ENCODE results near the gene YIF1A. TPM values are rescaled to one million over a fixed set of nuclear protein-coding genes. Genes with fewer than 3 reads are reported as not detected.
"Not testable (repeated sequence)": the region's sequence is repeated elsewhere in the genome, so short reads cannot be mapped to it uniquely, and the experiment has no call there.

The YIF1A gene
- total RNA-seq, 4 donors from 2014 or later = 55.3 to 76.2 (median 74.1) TPM

DNA sequence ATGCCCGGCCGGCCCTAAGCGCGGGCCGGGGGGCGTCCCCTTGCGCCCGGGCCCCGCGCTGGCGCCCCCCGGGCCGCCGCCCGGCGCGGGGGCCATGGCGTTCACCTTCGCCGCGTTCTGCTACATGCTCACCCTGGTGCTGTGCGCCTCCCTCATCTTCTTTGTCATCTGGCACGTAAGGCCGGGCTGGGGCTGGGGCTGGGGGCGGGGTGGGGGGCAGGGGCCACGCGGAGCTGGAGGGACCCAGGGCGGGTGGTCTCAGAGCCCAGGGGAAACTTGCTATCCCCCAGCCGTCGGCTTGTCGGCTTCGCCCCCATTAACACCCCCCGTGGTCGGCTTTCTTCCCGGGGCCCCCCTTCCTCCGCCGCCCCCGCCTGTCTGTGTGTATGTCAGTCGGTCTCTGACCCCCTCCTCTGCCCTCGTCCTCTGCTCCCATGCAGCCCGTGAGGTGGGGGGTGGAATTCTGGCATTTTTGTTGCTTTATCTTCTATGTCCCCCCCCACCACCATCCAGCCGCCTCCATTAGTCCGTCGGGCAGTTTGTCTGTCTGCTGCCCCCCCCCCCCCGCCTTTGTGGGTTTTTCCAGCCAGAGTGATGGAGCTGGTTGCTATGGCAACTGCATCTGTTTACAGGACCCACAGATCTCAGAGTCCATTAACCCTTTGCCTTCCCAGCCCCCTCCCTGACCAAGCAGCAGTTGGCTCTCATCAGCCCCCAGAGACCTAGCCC, 10.4 kb downstream of the YIF1A start:
- WGBS, 2 donors = 6 to 8% methylated on average over 20 to 23 of the region's 45 CpGs
- H3K4me3 ChIP-seq (ENCODE audit: low read depth, poor library complexity, severe bottlenecking) = no peak overlapping the region
- no peak for DNase-seq (ENCODE audit: low spot score in 2 of 2)
- intact Hi-C loops (cut with DNase I; ENCODE audit: low total_unique reads) = no loop called here
- TF ChIP-seq CTCF (IDR thresholded peaks at IDR 0.05) (no peak), POLR2A (IDR thresholded peaks at IDR 0.05) (no peak)

- no peak for TF ChIP-seq CTCF (IDR thresholded peaks at IDR 0.05)
- no peak for TF ChIP-seq POLR2A (IDR thresholded peaks at IDR 0.05)
- WGBS, 2 donors = 7 to 8% methylated on average over 19 to 55 of the region's 84 CpGs
- H3K4me3 ChIP-seq (ENCODE audit: low read depth, poor library complexity, severe bottlenecking) = no peak within 1 kb of the TSS
- intact Hi-C loops (cut with DNase I; ENCODE audit: low total_unique reads) = no loop called here
- DNase-seq (ENCODE audit: low spot score in 2 of 2) = no peak
Observed at GRCh38 chr11:66277471-66278362, 11.2 kb downstream of the YIF1A start, which contains the start of gene CNIH2. CNIH2 (plus strand) TSS chr11:66278175; CDS start chr11:66278457, 282 bp downstream.

GRCh38 chr11:66277064-66277463, 11.9 kb downstream of the YIF1A start:
- intact Hi-C loops (cut with DNase I; ENCODE audit: low total_unique reads); DNase-seq (ENCODE audit: low spot score in 2 of 2); H3K4me3 ChIP-seq (ENCODE audit: low read depth, poor library complexity, severe bottlenecking): not testable (repeated sequence)
- 69 to 70% methylated on average over 4 of the region's 4 CpGs for WGBS, 2 donors

DNA sequence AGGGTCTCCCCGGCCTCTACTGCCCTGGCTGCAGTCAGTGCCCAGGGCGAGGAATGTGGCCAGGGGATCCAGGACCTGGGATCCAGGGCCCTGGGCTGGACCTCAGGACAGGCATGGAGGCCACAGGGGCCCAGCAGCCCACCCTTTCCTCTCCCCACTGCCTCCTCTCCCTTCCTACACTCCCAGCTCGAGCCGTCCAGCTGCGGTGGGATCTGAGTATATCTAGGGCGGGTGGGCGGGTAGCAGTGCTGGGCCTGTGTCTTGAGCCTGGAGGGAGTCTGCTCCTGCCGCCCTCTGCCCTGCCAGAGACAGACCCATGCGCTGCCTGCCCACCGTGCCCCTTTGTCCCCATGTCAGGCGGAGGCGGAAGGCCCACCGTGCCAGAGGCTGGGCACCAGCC, 12.3 kb downstream of the YIF1A start:
- WGBS, 2 donors = 84 to 86% methylated on average over 13 of the region's 13 CpGs
- intact Hi-C loops (cut with DNase I; ENCODE audit: low total_unique reads) = not testable (repeated sequence)

GRCh38 chr11:66275984-66276612, 12.8 kb downstream of the YIF1A start:
- no peak overlapping the region for H3K4me3 ChIP-seq (ENCODE audit: low read depth, poor library complexity, severe bottlenecking)
- intact Hi-C loops (cut with DNase I; ENCODE audit: low total_unique reads) = no loop called here
- WGBS, 2 donors = 73 to 86% methylated on average over 14 of the region's 14 CpGs
- no peak for DNase-seq (ENCODE audit: low spot score in 2 of 2)
- TF ChIP-seq POLR2A (IDR thresholded peaks at IDR 0.05) = no peak
- no peak for TF ChIP-seq CTCF (IDR thresholded peaks at IDR 0.05)

More for the DNA sequence above, 12.3 kb downstream of the YIF1A start:
- not testable (repeated sequence) for DNase-seq (ENCODE audit: low spot score in 2 of 2); H3K4me3 ChIP-seq (ENCODE audit: low read depth, poor library complexity, severe bottlenecking)

DNA sequence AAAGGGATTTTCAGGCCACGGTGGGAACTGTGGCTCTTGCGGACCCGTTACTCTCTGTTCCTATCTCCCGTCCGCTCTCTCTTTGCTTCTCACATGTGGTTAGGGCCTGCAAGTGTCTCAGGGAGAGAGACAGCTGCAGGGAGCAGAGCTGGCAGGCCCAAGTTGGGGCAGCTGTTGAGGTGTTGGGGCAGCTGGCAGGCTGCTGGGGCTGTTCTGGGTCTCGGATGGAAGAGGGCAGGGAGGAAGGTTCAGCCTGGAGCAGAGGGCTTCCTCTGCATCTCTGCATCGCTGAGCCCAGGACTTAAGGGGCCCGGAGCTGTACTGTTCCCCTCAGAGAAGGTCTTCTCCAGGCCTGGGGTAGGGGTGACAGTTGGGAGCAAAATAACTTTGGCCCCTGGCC, 13.5 kb downstream of the YIF1A start:
- intact Hi-C loops (cut with DNase I; ENCODE audit: low total_unique reads) = no loop called here
- no peak overlapping the region for H3K4me3 ChIP-seq (ENCODE audit: low read depth, poor library complexity, severe bottlenecking)
- 89 to 90% methylated on average over 8 of the region's 8 CpGs for WGBS, 2 donors
- no peak for DNase-seq (ENCODE audit: low spot score in 2 of 2)
- TF ChIP-seq POLR2A (IDR thresholded peaks at IDR 0.05) (no peak), CTCF (IDR thresholded peaks at IDR 0.05) (no peak)

Measured in lower leg skin (tissue), 4 donors.